ENCODE measurements around the gene LMX1B.

- TF ChIP-seq CTCF (IDR thresholded peaks at IDR 0.05) (no peak), POLR2A (IDR thresholded peaks at IDR 0.05) (no peak)
Observed at GRCh38 chr9:126608551-126608950, 5.2 kb upstream of the LMX1B start.
